AG09309 (cell line): ENCODE measurements around the gene CENPA.

Experiments
- DNase-seq: peaks from one replicate; pipeline ENCODE4 v3.0.0-alpha.2; 2010; ENCODE audit warnings: low read depth
- H3K4me3 ChIP-seq: 2 replicates; pipeline ENCODE4 v1.5.1; 2011; ENCODE audit warnings: mild to moderate bottlenecking, low read depth, low read length, moderate library complexity; ENCODE audit not compliant: control insufficient read depth
- CTCF ChIP-seq: IDR thresholded peaks from 2 replicates; pipeline ENCODE4 v1.5.1; 2011; ENCODE audit warnings: mild to moderate bottlenecking, low read depth, low read length, inconsistent platforms; ENCODE audit not compliant: insufficient read depth, control insufficient read depth; ENCODE audit errors: missing control alignments

Gene CENPA

GRCh38 chr2:26816893-26817292, 31.0 kb downstream of the CENPA start:
- no peak for DNase-seq
- TF ChIP-seq CTCF, result no peak
- H3K4me3 ChIP-seq, result no peak overlapping the region

GRCh38 chr2:26818255-26818654, 32.4 kb downstream of the CENPA start:
- H3K4me3 ChIP-seq, result no peak overlapping the region
- no peak for TF ChIP-seq CTCF
- no peak for DNase-seq

GRCh38 chr2:26818972-26819371, 33.1 kb downstream of the CENPA start:
- no peak for DNase-seq
- no peak for TF ChIP-seq CTCF
- H3K4me3 ChIP-seq, result no peak overlapping the region

- no peak for TF ChIP-seq CTCF
- H3K4me3 ChIP-seq, result no peak overlapping the region
- no peak for DNase-seq
Measured at GRCh38 chr2:26820932-26821331, 35.1 kb downstream of the CENPA start.

GRCh38 chr2:26822877-26823276, 37.0 kb downstream of the CENPA start:
- no peak for TF ChIP-seq CTCF
- DNase-seq, result no peak
- H3K4me3 ChIP-seq, result no peak overlapping the region

GRCh38 chr2:26838121-26838906, 52.5 kb downstream of the CENPA start:
- DNase-seq, result no peak
- no peak for TF ChIP-seq CTCF
- H3K4me3 ChIP-seq, result no peak overlapping the region
